C4-2B (cell line): ENCODE results near the gene SFMBT2.

ENCODE experiments used
- H3K27ac ChIP-seq: fragments of 450-650 bp; 2 replicates; pipeline ENCODE4 v1.5.1; 2017
- ZFX ChIP-seq: fragments of 450-650 bp; IDR thresholded peaks from 2 replicates; pipeline ENCODE4 v1.6.1; 2017
- TF ChIP-seq, protein P1 (sequence below): fragments of 450-650 bp; conservative IDR thresholded peaks from 2 replicates; pipeline ENCODE4 v1.5.1; 2017; ENCODE audit warnings: mild to moderate bottlenecking

Gene SFMBT2

DNA sequence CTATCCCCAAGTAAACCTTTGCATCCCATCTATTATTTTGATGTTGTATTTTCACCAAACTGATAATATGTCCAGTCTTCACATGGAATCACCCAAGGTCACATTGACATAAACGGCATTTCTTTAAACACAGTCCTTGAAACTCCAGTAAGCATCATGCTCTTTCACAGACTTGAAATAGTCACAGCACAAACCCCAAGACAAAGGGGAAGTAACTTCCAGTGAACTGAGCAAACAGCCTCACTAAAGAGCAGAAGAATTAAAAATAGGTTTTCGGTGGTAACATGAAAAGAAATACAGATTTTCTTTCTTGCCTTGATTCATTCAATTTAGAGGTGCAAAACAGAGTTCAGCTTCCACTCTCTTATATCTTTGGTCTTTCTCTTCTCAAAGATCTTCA, 253.7 kb downstream of the SFMBT2 start:
- H3K27ac ChIP-seq: no peak overlapping the region
- TF ChIP-seq, protein P1, sequence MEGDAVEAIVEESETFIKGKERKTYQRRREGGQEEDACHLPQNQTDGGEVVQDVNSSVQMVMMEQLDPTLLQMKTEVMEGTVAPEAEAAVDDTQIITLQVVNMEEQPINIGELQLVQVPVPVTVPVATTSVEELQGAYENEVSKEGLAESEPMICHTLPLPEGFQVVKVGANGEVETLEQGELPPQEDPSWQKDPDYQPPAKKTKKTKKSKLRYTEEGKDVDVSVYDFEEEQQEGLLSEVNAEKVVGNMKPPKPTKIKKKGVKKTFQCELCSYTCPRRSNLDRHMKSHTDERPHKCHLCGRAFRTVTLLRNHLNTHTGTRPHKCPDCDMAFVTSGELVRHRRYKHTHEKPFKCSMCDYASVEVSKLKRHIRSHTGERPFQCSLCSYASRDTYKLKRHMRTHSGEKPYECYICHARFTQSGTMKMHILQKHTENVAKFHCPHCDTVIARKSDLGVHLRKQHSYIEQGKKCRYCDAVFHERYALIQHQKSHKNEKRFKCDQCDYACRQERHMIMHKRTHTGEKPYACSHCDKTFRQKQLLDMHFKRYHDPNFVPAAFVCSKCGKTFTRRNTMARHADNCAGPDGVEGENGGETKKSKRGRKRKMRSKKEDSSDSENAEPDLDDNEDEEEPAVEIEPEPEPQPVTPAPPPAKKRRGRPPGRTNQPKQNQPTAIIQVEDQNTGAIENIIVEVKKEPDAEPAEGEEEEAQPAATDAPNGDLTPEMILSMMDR: no peak
- no peak for TF ChIP-seq ZFX

DNA sequence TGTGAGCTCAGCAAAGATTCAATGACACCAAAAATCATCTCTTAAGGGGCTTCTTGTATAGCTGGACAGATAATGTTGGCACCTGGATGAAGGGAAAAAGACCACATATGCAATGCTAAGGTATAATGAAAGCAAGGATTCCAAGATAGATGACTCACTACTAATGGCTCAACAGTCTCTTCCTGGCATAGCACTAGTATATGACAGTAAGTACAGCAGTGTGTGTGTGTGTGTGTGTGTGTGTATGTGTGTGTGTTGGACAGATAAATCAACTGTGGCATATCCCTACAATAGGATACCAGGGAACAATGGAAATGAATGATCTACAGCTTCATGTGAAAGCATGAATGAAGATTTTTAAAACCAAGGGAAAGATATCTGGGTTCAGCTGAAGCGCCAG, 257.1 kb downstream of the SFMBT2 start:
- no peak overlapping the region for H3K27ac ChIP-seq
- TF ChIP-seq ZFX: no peak
- TF ChIP-seq, protein P1: no peak

DNA sequence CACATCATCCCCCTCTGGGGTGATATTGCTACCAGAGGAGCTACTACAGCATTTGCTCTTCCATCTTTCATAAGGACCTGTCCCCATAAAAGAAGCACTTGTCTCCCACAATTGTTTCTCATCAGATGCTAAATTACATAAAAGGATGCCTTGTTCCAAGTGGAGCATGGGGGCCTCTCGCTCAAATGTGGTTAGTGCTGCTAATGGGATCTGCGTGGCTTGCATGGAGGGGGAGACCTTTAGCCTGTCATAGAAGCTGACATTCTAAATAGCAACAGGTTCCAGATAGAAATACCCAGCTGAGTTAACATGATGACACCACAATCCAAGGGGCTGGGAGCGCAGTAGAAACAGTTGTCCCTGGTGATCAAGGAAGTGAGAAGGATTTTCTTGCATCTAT, 257.9 kb downstream of the SFMBT2 start:
- no peak for TF ChIP-seq ZFX
- TF ChIP-seq, protein P1: no peak
- H3K27ac ChIP-seq: no peak overlapping the region

DNA sequence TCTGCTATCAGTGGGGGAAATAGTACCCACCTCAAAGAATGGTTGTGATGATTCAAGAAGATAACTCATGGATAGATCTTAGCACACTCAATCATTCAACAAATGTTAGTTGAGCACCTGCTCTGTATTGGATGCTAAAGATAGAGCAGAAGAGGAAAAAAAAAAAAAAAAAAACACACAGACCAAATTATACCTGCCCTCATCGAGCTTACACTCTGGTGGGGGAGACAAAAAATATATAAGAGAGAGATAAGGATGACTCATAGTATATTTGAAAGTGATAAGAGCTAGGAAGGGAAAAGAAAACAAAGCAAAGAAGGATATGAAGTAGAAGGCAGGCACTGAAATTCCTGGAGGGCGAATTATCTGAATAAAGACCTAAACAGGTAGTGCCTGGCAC, 258.5 kb downstream of the SFMBT2 start:
- no peak overlapping the region for H3K27ac ChIP-seq
- TF ChIP-seq ZFX: no peak
- TF ChIP-seq, protein P1: no peak

DNA sequence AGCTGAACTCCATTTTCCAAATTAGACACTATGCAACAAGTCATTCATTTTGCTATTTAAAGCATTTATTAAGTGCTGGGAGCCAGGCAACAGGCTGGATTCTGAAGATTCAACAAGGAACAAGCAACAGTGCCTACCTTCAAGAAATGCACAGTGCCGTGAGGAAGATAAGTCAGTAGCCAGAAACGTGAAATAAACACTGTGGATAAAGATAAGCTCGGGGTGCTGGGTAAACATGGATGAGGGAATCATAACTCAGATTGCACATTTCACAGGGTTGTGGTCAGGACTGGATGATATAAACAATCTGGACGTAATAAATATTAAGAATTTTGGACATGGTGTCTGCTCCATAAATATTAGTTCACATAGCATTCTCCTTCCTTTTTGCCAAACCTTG, 259.3 kb downstream of the SFMBT2 start:
- TF ChIP-seq, protein P1: no peak
- no peak for TF ChIP-seq ZFX

DNA sequence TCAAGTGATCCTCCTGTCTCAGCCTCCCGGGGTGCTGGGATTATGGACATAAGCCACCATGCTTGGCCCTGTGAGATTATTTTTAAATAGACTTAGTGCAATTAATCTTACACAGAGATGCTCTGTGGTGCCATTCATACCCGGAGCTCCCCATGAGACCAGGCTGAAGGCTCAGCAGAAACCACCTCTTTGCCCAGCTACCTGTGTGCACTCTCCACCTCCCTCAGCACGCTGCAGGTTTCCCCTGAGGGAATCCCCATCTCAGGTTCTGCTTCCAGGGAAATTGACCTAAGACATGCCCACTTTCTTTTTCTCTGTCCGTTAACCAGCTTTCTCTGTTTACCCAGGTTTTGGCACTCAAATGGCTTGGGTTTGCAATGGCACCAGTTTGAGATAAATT, 260.5 kb downstream of the SFMBT2 start:
- TF ChIP-seq ZFX: no peak
- TF ChIP-seq, protein P1: no peak
- no peak overlapping the region for H3K27ac ChIP-seq

More for the DNA sequence above, 259.3 kb downstream of the SFMBT2 start:
- H3K27ac ChIP-seq: no peak overlapping the region

DNA sequence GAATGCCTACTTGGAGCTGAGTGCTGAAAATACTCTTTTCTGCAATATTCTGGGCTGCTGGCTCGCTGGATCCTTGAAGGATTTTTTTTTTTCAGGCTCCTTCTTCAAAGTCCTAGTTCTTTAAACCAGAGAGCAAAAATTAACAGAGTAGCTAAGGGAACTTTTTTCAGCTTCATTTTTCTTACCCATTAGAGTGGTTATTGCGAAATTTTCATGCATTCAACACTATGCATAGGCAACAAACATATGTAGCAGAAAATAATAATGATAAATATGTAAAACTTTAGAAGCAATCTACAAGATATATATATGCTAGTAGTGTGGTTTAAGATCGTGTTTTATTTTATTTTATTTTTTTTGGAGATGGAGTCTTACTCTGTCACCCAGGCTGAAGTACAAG, 264.6 kb downstream of the SFMBT2 start:
- no peak overlapping the region for H3K27ac ChIP-seq
- TF ChIP-seq, protein P1: no peak
- no peak for TF ChIP-seq ZFX
